GM18873 (cell line): Measurements from ENCODE around the gene MAP4K2.

Experiments
- ATAC-seq: cut with Tn5 transposase; IDR thresholded peaks from one replicate; pipeline ENCODE4 v1.9.1; 2021; ENCODE audit warnings: mild to moderate bottlenecking, moderate library complexity, moderate number of reproducible peaks; ENCODE audit not compliant: unreplicated experiment, low FRiP score

The MAP4K2 gene

DNA sequence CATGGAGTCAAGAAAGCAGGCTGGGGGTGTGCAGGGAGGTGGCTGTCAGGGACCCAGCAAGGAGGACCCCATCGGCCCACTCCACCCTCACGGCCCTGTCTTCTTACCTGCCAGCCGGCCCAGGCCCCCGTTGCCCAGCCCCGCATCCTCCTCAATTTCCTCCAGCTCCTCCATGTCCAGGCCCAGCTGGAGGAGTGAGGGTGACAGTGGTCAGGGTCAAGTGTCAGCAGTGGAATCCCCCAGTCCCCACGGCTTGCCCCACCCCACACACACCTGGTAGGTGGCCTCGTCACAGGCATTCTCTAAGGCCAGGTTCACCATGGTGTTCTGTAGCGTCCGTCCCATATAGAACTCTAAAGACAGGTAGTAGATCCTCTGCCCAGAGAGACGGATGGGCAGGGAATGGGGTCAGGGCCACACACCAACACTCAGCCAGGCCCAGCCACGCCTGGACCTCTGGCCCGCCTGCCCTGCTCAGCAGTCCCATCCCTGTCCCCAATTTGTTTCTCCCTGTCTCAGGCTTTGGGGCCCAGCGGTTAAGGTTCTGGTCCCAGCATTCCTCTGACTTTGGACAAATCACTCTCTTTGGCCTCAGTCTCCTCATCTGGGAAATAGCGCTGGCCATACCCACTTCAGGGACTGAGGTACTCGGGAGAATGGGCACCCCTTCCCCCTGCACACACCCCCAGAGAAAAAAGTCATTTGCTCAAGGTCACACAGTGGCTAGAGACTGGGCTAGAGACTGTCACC lies 44.5 kb downstream of the MAP4K2 start:
- no peak for ATAC-seq

DNA sequence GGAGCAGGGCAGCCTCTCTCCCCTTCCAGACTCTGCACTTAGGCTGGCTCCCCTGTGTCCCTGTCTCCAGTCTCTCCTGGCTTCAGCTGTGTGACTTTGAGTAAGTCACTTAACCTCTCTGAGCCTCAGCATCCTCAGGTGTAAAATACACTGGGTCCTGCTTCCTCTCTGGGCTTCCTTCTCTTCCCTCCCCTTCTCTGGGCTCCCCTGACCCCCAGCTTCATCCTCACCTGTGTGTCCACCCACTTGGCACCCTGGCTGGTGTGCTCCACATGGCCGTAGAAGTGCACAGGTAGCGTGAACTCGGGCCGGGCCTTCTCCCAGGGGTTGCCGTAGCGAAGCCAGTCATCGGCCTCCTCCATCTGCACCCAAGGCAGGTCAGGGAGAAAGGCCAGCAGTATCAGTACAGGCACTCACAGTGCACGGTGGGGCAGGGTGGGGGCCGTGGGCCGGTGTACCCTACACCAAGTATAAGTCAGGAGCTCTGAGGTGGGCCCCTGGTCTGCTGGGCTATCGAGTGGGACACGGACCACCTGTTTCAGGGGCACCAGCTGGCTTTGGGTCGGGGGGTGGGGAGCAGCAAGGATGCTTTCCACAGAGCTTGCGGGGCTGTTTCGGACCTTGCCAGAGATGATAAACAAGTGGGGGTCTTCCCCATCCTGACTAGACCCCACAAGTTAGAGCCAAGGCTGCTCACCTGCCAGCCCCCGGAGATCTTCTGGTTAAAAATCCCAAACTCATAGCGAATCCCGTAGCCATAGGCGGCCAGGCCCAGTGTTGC lies 45.3 kb downstream of the MAP4K2 start:
- no peak for ATAC-seq

DNA sequence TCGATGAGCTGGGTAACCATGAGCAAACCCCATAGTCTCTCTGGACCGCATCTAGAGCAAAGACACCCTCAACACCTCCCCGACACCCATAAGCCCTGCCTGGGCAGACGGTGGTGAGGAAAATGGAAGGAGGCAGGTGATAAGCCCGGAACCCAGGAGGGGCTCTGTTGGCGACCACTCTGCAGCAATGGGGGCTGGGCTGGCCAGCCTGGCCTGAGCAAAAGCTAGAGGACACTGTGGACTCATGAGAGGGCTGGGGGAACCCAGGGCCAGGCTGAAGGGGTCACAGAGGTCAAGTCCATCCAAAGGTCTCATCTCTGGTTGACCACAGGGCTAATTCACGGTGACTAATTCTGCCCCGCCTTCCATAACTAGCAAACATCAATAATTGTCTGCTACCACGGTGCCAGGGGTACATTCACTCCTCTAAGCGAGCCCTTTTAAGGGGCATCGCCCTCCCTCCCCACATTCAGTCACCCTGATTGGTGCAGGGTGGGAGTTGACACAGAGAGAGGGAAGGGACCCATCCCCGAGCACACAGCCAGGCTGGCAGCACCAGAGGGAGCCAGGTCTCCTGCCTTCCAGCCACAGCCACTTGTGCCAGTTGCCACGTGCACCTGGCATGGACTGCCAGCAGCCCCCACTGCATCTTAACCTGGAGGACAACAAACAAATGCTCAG lies 47.2 kb downstream of the MAP4K2 start:
- ATAC-seq: no peak

DNA sequence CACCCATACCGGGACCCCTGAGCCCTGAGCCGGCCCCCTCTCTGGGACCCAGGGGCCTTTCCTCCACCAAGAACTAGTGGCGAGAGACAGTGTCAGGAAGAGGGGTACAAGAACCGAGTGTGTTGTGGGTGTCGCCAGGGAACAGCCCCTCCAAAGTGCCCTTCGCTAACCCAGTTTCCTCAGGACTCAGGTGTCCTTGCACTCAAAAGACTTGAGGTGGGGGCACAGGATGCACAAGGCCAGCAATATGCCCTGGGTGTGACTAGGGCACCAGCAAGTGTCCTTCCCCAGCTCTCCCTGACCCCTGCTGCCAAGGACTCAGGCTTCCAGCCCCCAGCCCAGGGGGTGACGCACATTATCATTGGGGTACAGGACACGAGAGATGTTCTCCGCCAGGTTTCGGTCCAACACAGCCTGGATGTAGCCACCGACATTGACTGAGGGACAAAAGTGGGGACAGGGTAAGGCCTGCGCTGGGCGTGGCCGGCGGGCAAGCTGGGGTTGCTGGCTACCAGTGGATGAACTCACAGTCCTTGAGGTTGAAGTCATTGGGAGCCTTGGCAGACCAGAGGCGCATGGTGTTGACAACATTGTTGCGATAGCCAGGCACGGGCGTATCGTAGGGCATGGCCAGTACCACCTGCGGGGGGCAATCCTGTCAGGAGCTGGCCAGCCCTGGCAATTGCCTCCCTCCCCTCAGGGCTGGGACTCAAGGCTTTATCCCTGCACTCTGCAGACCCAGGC lies 47.9 kb downstream of the MAP4K2 start:
- ATAC-seq: no peak

DNA sequence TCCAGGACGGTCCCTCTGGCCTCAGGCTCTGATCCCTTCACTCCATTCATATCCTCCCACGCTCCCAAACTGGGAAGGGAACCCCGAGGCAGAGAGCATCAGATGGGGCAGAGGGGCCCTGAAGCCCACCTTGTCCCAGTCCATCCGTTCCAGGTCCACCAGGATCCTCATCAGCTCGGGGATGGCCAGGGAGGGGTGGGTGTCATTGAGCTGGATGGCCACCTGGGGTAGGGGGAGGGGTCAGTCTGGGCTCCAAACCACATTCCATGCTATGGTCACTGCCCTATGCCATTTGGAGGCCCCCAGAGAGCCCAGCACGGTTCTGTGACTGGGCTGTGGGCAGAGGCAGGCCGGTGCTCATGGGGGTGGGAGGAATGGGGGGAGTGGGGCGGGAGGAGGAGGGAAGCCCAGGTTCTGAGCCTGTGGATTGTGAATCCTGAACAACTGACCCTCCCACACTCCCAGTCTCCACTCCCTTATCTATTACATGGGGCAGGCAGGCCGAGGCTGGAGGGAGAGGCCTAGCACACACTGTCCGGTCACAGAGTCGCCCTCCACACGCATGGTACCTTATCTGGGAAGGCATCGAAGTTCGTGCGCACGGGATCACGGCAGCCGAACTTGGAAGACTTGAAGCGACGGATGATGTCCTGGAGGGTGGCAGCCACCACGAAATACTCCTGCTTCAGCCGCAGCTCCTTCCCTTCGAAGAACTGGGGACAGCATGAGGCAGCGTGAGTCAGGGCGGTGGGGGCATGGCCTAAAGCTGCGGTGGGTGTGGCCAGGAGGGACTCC lies 48.7 kb downstream of the MAP4K2 start:
- no peak for ATAC-seq

DNA sequence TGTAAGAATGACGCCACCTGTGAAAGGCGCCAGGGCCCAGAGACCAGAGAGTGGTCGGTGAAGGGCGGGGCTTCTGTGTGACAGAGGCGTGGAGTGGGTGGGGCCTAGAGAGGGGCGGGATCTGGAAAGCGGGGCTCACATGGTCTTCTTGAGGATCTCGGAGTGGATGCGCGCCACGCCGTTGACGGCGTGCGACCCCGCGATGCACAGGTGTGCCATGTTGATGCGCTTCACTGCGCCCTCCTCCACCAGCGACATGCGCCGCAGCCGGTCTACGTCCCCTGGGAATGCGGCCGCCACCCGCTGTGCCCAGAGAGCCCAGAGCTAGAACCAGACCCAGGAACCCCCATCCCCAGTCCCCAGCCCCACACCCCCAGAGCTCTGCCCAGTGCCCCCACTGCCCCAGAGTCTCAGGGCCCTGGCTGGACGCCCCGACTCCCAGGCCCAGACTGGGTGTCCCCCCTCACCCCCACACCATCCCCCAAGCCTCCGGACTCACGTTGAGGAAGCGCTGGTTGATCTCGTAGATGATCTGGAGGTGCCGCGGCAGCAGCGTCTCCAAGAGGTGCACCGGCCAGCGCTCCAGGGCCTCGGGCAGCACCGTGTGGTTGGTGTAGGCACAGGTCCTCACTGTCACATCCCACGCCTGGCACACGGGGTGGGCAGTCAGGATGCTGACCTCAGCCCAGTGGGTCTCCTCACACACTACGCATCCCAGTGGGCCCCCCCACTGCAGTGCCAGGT lies 49.5 kb downstream of the MAP4K2 start:
- ATAC-seq: no peak

DNA sequence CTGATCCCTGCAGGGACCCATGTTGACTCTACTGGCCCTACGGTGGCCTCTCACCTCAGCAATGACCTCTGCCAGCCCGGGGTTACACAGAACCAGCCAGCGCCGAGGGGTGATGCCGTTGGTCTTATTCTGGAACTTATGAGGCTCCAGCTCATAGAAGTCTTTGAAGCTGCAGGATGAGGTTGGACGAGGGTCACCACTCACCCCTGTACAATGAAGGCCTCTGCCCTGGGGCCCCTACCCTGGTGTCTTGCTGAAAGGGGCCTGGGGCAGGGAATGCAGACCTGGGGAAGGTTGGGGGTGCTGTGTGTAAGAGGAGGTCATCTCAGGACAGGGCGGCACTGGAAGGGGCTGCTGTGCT lies 50.0 kb downstream of the MAP4K2 start:
- no peak for ATAC-seq

DNA sequence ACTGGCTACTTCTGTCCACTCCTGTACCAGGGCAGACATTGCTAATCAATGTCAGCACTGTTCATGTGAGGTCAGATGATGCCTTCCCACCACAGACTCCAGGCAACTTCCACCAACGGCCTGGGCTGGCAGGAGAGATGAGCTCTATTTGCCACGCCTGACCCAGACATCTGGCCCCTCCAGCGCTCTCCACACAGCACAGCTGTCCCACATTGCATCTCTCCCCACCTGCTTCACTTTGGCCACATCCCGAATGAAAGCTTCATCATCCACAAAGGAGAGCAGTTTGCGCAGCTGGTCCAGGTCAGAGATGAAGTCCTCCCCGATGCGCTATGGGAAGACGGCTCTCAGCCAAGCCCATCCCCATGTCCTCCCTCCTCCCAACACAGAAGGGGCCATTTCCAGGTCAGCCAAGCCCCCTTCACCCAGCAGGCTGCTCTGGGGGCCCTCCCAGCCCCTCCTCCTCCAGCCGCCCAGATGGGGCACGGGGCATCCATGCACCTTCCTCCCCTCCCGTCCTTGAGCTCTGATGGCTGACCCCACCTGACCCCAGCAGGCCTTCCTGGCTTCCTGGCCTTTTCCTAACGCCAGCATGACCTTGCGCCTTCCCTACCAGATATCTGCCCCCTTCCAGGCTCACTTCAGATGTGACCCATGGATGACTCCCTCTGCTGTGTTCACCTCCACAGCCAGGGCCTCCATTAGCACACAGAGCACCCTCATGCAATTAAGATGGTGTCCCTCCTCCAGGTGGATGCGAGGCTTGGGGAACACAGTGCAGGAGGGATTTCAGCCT lies 50.6 kb downstream of the MAP4K2 start:
- ATAC-seq: no peak

DNA sequence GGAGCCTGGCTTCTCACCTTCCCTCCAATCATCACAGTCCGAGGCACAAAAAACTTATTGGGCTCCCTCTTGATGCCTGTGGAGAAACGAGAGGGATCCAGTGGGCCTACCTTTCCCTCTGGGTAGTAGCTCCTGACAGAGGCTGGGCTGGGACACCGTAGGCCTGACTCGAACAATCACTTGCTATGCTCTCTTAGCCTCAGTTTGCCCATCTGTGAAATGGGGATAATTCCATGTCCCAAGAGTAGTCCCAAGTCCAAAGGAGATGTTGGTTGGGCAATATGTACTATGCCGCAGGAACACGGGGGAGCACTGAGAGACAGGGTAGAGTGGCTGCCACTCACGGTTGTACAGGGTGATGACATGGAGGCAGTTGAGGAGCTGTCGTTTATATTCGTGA lies 51.4 kb downstream of the MAP4K2 start:
- ATAC-seq: no peak

DNA sequence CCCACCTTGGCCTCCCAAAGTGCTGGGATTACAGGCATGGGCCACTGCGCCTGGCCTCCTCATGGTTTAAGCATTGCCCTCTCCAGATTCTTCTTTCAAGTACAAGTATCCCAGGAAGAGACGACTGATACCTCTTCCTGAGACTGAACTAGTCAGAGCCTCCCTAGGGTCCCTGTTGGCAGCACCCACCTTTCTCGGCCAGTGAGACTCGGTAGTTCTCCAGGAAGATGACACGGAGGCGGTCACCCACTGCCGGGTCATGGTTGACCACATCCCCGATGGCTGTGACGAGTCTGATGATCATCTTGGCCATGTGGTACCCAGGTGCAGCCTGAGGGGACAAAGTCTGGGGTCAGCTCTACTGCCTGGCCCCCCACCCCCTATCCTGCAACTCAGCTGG lies 51.9 kb downstream of the MAP4K2 start:
- no peak for ATAC-seq

DNA sequence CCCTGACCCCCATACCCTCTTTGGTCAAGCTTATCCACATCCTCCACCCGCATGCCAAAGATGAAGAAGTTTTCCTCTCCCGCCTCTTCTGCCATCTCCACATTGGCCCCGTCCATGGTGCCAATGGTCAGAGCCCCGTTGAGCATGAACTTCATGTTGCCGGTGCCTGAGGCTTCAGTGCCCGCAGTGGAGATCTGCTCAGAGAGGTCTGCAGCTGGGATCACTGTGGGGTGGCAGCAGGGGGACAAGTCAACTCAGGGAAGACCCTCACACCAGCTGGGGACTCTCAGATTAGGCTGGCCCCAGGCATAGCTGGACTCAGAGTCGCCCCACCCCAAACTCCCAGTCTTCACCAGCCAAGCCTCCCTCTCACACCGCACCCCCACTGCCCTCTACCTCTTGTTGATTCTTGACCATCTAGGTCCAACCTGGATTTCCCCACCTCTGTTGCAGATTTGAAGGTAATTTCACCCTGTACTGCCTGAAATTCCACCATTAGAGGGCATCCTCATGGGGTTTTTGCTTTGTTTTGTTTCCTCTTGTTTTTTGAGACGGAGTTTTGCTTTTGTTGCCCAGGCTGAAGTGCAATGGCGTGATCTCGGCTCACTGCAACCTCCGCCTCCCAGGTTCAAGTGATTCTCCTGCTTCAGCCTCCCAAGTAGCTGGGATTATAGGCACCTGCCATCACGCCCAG lies 52.5 kb downstream of the MAP4K2 start:
- ATAC-seq: no peak

DNA sequence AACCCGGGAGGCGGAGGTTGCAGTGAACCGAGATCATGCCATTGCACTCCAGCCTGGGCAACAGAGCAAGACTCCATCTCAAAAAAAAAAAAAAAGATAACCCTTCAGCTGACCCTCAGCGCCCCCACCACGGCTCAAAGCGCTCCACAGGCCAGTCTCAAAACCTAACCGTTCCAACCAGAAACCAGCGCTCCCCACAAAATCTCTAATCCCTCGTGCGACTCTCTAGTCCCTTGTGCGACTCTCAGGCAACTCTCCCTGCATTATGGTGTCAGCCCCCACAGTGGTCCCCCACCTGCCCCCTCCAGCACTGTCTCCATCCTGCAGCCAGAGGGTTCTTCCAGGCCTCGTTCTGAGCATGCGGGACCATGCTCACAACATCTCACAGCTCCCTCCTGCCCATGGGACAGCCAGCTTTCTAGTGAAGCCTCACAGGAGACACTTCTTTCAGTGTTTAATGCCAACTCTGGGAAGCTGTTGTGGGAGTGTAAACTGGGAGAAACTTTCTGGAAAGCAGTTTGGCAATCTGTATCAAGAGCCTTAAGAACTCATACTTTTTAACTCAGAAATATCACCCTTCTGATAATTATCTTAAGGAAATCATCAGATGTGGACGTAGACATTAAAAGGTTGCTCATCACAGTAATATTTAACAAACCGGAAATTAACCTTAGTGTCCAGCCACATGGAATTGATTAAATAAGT lies 54.9 kb downstream of the MAP4K2 start:
- ATAC-seq: no peak

DNA sequence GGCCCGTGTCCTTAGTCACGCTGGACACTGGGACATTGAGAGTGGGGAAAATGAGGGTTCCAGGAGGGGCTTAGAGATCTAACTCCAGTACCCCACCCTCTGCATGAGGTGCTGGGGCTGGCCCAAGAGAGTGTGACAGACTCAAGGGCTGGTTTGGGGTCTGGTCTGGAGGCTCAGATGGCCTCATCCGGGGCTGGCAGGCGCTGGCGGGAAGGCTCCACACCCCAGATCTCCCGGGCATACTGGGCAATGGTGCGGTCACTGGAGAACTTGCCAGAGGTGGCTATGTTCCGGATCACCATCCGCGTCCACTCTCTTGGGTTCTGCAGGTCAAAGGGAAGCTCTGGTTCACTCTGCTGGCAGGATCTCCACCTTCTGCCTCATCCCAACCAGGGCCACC lies 56.5 kb downstream of the MAP4K2 start:
- no peak for ATAC-seq

DNA sequence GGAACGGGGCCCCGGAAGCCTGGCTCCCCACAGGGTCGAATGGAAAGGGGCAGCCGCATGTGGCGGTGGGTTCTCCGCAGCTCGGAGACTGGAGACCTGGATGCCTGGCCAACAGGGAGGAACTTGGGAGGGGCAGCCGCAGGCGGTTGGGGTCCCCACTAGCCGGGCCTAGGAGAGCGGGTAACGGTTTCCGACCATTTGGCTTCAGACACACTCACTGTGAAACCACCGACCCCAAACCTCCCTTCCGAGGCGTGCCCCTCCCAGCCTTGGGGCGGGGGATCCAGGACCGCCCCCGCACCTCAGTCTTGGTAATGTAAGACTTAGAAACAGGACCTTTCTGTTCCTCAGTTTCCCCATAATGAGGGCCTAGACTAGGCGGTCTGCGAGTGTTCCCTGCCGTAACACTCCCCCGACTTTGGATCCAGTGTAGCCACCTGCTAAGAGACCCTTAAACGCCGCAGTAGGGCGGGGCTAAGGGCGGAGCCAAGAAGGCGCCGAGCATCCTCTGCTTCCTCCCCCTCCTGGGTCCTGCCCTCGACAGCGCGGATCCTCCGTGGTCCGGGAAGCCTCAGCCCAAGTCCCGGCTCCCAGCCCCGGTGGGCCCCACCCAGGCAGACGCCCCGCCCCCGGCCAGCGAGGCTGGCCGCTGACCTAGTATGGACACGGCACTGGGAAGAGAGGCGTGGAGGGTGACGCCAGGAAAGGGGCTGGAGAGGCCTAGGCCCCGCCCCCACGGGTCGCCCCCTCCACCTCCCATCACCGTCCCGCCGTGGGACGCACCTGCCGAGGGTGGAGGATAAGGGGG lies 57.3 kb downstream of the MAP4K2 start:
- no peak for ATAC-seq

DNA sequence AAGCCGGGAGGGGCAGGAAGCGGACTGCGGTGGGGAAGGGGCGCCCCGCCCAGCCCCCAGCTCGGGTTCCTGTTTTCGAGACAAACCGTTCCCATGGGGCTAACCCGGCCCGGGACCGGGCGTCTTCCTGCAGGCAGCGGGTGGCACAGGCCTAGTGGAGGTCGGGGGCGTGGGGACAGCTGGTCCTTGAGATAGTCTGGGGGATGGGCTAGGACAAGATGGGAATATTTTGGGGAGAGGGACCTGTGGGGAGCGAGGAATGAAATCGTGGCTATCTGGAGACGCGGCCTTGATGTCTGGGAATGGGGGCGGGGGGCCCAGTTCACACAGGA lies 57.9 kb downstream of the MAP4K2 start:
- ATAC-seq: no peak

DNA sequence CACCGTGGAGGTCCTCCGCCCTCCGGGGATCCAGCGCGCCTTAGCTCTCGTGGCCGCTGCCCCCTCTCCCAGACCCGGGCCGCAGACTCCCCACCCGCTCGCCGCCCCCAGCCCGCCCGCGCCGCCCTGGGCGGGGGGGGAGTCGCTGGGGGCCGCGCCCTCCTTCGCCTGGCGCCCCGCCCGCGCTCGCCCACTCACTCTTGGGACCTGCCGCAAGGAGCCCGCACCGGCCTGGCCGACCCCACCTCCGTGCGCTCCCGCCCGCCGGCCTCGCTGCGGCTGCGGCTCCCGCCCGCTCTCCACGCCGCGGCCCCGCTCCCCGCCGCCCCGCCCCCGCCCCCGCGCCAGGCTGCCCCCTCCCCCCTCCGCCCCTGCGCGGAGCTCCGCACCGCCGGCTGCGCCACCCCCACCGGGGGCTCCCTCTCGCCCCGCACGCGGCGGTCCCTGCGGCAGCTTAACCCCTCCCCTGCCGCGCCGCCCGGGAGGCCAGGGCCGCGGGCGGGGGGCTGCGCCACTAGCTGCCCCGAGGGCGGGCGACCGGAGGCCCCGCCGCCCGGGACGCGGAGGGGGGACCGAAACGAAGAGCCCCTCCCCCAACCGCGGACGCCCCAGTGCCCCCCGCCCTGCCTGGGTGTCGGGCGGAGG lies 58.3 kb downstream of the MAP4K2 start:
- ATAC-seq: no peak
